IPS-18a (cell line): ENCODE measurements around the gene EIF4G3.
"Not testable (repeated sequence)": the region's sequence is repeated elsewhere in the genome, so short reads cannot be mapped to it uniquely, and the experiment has no call there.

Experiments used
- H3K27ac ChIP-seq: one replicate; pipeline ENCODE4 v1.5.1; 2013; ENCODE audit warnings: low read length
- H3K27me3 ChIP-seq: one replicate; pipeline ENCODE4 v1.6.1; 2013; ENCODE audit warnings: mild to moderate bottlenecking, low read length; ENCODE audit not compliant: control insufficient read depth, insufficient read depth
- H3K36me3 ChIP-seq: one replicate; pipeline ENCODE4 v1.6.1; 2013; ENCODE audit warnings: low read depth, low read length; ENCODE audit not compliant: control insufficient read depth
- H3K4me1 ChIP-seq: one replicate; pipeline ENCODE4 v1.6.1; 2013; ENCODE audit warnings: low read depth, low read length; ENCODE audit not compliant: control insufficient read depth
- H3K4me3 ChIP-seq: one replicate; pipeline ENCODE4 v1.5.1; 2013; ENCODE audit warnings: low read length
- H3K9ac ChIP-seq: one replicate; pipeline ENCODE4 v1.6.1; 2013; ENCODE audit warnings: mild to moderate bottlenecking, low read length, moderate library complexity
- H3K9me3 ChIP-seq: one replicate; pipeline ENCODE4 v1.6.1; 2013; ENCODE audit warnings: low read depth, low read length; ENCODE audit not compliant: control insufficient read depth

Gene EIF4G3

DNA sequence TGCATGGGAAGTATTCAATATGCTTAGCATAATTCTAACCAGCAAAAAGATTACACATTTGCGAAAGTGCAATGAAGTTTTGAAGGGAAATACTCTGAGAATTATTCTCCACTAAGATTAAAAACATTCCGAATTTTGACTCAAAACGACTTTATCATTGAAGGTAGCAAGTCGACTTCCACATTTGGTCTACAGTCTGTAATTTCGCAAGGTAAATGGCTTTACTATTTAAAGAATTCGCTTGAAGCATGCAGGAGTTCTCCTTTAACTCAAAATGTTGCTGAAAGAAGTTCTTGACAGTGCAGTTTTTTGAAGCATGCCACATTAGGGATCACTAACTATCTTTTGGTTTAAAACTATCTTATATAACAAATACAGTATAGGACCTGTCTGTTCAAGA lies 228.6 kb downstream of the EIF4G3 start:
- H3K9me3 ChIP-seq, result no peaks in the 10 kb centered on the region
- H3K9ac ChIP-seq, result no peak overlapping the region
- no peak overlapping the region for H3K27ac ChIP-seq

DNA sequence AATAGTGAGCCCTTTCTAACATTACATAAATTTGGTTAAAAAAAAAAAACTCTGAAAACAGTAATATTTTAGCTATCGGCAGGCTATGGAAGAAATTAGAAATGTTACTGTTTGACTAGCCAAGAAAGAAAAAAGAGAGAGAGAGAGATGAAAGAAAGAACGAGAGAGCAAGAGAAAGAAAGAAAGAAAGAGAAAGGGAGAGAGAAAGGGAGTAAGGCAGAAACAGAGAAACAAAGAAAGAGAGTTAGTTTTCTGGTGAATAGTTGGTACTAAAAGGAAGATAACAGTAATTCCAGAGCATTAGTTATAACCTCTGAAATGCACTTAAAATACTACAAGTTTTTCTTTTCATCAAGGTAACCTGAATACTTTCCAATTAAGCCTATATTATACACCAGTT lies 229.3 kb downstream of the EIF4G3 start:
- Histone ChIP-seq H3K9me3 (no peaks in the 10 kb centered on the region), H3K9ac (no peak overlapping the region), H3K4me3 (no peak overlapping the region), H3K4me1 (no peaks in the 10 kb centered on the region), H3K27ac (no peak overlapping the region), H3K36me3 (peaks cover 6% of the 10 kb centered on the region), H3K27me3 (no peaks in the 10 kb centered on the region)

More for the DNA sequence above, 228.6 kb downstream of the EIF4G3 start:
- Histone ChIP-seq H3K27me3 (no peaks in the 10 kb centered on the region), H3K4me1 (no peaks in the 10 kb centered on the region), H3K36me3 (peaks cover 6% of the 10 kb centered on the region), H3K4me3 (no peak overlapping the region)

DNA sequence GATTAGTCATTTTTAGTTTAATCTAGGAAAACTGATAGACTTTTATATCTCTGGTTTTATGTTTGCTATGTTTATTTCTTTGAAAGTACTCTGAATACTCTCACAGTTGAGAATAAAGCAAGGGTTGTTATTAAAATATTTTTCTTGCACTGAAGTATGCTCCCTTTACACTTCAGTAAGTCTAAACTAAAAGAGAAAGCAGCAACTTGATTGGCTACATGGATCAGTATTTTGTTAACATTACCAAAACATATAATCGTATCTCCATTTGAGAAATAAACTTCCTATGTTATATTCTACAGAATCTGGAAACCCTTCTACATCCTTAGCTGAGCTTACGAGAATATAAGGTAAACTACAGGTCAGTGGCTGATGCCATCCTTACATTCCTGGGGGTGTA lies 240.1 kb downstream of the EIF4G3 start:
- no peak overlapping the region for H3K4me3 ChIP-seq
- peaks cover 8% of the 10 kb centered on the region for H3K4me1 ChIP-seq
- no peaks in the 10 kb centered on the region for H3K27me3 ChIP-seq
- H3K36me3 ChIP-seq, result peaks cover 6% of the 10 kb centered on the region
- no peaks in the 10 kb centered on the region for H3K9me3 ChIP-seq
- no peak overlapping the region for H3K9ac ChIP-seq
- no peak overlapping the region for H3K27ac ChIP-seq

DNA sequence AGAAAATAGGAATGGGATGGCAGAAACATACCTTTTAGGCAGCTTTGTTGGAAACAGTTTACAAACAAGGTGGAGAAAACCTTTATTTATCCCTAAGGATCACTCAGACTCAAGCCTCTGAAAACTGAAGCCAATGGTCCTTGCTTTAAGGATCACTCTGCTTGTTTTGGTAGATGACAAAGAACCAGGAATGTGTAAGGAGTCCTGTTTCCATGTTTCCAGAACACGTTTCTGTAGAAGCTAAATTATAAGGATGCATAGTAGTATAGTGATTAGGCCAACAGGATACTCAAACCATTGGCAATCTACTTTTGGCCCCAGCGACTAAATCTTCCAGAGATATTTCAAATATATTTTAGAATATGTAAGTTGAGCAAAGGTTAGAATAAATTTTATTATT lies 240.5 kb downstream of the EIF4G3 start:
- H3K36me3 ChIP-seq, result peaks cover 2% of the 10 kb centered on the region
- no peaks in the 10 kb centered on the region for H3K27me3 ChIP-seq
- H3K4me1 ChIP-seq, result peaks cover 8% of the 10 kb centered on the region
- H3K27ac ChIP-seq, result no peak overlapping the region
- peak overlapping the region; percentile 2 for H3K4me3 ChIP-seq
- H3K9ac ChIP-seq, result no peak overlapping the region
- H3K9me3 ChIP-seq, result no peaks in the 10 kb centered on the region

DNA sequence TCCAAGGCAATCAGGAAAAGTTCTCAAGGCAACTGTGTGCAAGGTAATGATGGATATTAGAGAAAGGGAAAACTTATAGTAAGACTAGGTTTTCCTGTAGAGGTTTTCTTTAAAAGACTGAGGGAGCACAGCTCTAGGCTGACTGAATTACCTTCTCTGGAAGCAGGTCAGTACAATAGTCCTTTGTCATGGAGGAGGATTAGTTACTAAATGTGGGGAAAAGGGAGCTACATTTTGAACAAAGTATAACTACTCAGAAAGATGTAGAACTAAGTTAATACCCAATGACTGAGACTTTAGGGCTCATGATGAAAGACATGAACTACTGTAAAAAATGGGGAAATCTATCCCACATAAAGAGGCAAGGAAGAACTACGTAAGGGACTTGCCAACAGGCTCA lies 241.0 kb downstream of the EIF4G3 start:
- no peaks in the 10 kb centered on the region for H3K36me3 ChIP-seq
- no peaks in the 10 kb centered on the region for H3K9me3 ChIP-seq
- H3K4me1 ChIP-seq, result peaks cover 8% of the 10 kb centered on the region
- H3K4me3 ChIP-seq, result peak overlapping the region; percentile 2
- H3K27me3 ChIP-seq, result no peaks in the 10 kb centered on the region
- no peak overlapping the region for H3K9ac ChIP-seq
- no peak overlapping the region for H3K27ac ChIP-seq

DNA sequence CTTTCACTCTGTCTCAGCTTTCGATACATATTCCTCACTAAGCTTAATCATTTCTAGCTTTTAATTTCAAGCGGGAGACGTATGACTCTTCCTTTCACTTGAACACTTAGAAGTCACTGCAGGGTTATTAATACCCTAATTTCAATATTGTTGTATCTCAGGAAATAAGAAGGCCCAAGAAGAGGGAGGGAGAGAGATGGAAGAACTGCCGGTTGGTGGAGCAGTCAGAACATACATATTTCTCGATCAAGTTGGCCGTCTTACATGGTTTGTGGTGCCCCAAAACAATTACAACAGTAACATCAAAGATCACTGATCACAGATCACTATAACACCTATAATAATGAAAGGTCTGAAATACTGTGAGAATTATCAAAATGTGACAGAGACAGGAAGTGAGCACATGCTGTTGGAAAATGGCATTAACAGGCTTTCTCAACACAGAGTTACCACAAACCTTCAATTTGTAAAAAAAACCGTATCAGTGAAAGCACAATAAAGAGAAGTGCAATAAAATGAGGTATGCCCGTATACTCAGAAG lies 244.2 kb downstream of the EIF4G3 start:
- Histone ChIP-seq H3K27ac (no peak overlapping the region), H3K36me3 (no peaks in the 10 kb centered on the region), H3K4me3 (no peak overlapping the region), H3K27me3 (no peaks in the 10 kb centered on the region), H3K4me1 (peaks cover 8% of the 10 kb centered on the region), H3K9ac (no peak overlapping the region), H3K9me3 (no peaks in the 10 kb centered on the region)

DNA sequence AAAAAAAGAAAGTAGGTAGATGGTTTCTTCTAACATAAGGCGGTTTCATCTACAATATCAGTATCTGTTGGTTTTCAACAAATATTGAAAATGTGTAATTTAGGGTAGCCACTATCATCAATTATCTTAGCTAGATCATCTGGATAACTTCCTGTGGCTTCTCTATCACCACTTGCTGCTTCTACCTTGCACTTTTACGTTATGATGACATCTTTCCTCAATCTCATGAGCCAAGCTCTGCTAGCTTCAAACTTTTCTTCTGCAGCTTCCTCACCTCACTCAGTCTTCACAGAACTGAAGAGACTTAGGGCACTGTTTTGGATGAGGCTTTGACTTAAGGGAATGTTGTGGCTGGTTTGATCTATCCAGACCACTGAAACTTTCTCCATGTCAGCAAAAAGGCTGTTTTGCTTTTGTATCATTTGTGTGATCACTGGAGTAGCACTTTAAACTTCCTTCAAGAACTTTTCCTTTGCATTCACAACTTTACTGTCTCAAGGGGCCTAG lies 244.7 kb downstream of the EIF4G3 start:
- Histone ChIP-seq H3K4me1 (peaks cover 8% of the 10 kb centered on the region), H3K36me3 (no peaks in the 10 kb centered on the region), H3K9ac (no peak overlapping the region), H3K27ac (no peak overlapping the region), H3K9me3 (no peaks in the 10 kb centered on the region), H3K4me3 (no peak overlapping the region), H3K27me3 (no peaks in the 10 kb centered on the region)

DNA sequence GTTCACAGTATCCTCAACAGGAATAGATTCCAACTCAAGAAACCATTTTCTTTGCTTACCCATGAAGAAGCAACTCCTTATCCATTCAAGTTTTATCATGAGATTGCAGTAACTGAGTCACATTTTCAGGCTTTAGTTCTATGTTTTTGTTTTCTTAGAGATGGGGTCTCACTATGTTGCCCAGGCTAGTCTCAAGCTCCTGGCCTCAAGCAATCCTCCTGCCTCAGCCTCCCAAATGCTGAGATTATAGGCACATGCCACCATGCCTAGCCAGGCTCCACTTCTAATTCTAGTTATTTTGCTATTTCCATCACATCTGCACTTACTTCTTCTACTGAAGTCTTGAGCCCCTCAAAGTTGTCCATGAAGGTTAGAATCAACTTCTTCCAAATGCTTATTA lies 246.3 kb downstream of the EIF4G3 start:
- no peaks in the 10 kb centered on the region for H3K27me3 ChIP-seq
- H3K9me3 ChIP-seq, result no peaks in the 10 kb centered on the region
- H3K36me3 ChIP-seq, result no peaks in the 10 kb centered on the region
- H3K9ac ChIP-seq, result no peak overlapping the region
- H3K27ac ChIP-seq, result no peak overlapping the region
- no peak overlapping the region for H3K4me3 ChIP-seq
- H3K4me1 ChIP-seq, result no peaks in the 10 kb centered on the region

DNA sequence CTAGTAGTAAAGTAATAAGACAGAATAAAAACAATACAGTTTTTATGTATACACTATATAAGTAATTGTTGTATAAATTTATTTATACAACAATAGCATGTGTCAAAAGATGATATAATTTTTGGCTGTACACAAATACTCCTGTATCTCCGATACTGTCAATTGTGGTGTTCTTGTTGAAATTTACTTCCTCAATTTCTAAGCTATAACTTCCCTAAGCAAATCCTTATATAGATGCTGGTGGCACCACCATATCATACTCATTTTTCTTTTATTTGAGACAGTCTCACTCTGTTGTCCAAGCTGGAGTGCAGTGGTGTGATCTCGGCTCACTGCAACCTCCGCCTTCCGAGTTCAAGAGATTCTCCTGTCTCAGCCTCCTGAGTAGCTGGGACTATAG lies 248.6 kb downstream of the EIF4G3 start:
- Histone ChIP-seq H3K27ac (no peak overlapping the region), H3K36me3 (no peaks in the 10 kb centered on the region)

DNA sequence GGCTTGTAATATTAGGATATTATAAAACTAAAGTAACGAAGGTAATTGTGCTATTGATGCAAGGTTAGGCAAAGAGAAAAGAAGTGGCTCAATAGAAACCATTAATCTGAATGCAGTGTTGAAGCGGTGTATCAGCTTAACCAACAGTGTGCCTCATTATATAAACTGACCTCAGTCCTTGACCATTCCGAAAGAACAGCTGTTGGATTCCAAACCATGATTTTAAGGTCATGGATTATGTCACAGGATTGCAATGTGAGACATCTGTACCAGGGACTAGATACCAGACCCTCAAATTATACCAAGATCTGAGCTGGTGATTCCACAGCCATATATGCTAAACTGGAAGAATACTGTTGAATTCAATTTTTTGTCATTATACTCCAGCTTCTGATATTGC lies 255.4 kb downstream of the EIF4G3 start:
- H3K36me3 ChIP-seq, result no peaks in the 10 kb centered on the region
- no peak overlapping the region for H3K27ac ChIP-seq

More for the DNA sequence above, 248.6 kb downstream of the EIF4G3 start:
- Histone ChIP-seq H3K9me3 (no peaks in the 10 kb centered on the region), H3K4me1 (no peaks in the 10 kb centered on the region), H3K9ac (no peak overlapping the region), H3K4me3 (no peak overlapping the region), H3K27me3 (no peaks in the 10 kb centered on the region)

DNA sequence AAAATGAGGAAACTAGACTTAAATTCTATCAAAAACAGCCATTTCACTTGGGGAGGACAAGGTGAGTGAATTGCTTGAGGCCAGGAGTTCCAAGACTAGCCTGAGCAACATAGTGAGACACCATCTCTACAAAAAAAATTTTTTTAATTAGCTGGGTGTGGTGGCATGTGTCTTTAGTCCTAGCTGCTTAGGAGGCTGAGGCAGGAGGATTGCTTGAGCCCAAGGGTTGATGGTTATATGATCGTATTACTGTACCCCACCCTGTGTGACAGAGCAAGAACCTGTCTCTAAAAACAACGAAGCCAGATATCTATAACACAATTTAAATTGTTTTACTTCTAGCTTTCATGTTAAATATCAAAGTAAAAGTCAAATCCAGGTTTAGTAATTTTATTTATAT lies 263.5 kb downstream of the EIF4G3 start:
- H3K9ac ChIP-seq, result no peak overlapping the region
- no peaks in the 10 kb centered on the region for H3K27me3 ChIP-seq
- H3K36me3 ChIP-seq, result no peaks in the 10 kb centered on the region
- no peak overlapping the region for H3K27ac ChIP-seq
- H3K9me3 ChIP-seq, result no peaks in the 10 kb centered on the region
- H3K4me1 ChIP-seq, result peaks cover 5% of the 10 kb centered on the region
- H3K4me3 ChIP-seq, result no peak overlapping the region

More for the DNA sequence above, 255.4 kb downstream of the EIF4G3 start:
- H3K9ac ChIP-seq, result no peak overlapping the region
- H3K9me3 ChIP-seq, result no peaks in the 10 kb centered on the region
- no peaks in the 10 kb centered on the region for H3K27me3 ChIP-seq
- no peak overlapping the region for H3K4me3 ChIP-seq
- no peaks in the 10 kb centered on the region for H3K4me1 ChIP-seq

DNA sequence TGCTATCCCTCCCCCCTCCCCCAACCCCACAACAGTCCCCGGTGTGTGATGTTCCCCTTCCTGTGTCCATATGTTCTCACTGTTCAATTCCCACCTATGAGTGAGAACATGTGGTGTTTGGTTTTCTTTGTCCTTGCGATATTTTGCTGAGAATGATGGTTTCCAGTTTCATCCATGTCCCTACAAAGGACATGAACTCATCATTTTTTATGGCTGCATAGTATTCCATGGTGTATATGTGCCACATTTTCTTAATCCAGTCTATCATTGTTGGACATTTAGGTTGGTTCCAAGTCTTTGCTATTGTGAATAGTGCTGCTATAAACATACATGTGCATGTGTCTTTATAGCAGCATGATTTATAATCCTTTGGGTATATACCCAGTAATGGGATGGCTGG lies 269.2 kb downstream of the EIF4G3 start:
- H3K4me3 ChIP-seq, H3K27me3 ChIP-seq, H3K9me3 ChIP-seq, H3K4me1 ChIP-seq, H3K27ac ChIP-seq, H3K9ac ChIP-seq, H3K36me3 ChIP-seq: not testable (repeated sequence)
